Measurements from ENCODE around the gene INHA. TPM values are rescaled to one million over a fixed set of nuclear protein-coding genes. Genes with fewer than 3 reads are reported as not detected.

INHA gene, protein sequence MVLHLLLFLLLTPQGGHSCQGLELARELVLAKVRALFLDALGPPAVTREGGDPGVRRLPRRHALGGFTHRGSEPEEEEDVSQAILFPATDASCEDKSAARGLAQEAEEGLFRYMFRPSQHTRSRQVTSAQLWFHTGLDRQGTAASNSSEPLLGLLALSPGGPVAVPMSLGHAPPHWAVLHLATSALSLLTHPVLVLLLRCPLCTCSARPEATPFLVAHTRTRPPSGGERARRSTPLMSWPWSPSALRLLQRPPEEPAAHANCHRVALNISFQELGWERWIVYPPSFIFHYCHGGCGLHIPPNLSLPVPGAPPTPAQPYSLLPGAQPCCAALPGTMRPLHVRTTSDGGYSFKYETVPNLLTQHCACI
- total RNA-seq, result 1.2 and 1.4 TPM in 2 replicates
- long read RNA-seq, partial matches to known transcripts, result 0 of 1 reads
- long read RNA-seq, other reads (novel, unspliced or antisense), result 1 of 1 reads

DNA sequence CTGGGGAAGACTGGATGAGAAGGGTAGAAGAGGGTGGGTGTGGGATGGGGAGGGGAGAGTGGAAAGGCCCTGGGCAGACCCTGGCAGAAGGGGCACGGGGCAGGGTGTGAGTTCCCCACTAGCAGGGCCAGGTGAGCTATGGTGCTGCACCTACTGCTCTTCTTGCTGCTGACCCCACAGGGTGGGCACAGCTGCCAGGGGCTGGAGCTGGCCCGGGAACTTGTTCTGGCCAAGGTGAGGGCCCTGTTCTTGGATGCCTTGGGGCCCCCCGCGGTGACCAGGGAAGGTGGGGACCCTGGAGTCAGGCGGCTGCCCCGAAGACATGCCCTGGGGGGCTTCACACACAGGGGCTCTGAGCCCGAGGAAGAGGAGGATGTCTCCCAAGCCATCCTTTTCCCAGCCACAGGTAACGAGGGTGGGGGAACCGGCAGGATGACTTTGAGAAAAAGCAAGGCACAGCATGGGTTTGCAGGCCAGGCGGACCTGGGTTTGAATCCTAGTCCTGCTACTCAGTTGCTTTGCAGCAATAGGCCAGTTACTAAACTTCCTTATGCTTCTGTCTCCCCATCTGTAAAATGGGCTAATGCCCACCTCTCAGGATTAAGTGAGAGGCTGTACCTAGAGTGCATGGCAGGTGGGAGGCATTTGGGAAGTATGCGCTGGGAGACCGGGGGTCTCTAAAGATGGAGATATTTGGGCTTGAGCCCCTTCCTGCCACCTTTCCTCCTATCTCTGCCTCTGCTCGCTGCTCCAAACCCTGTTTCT is at the start of gene INHA:
INHA (plus strand) TSS at position 74 of the 765 bp plus-strand sequence; CDS start at position 139, 65 bp downstream.
- H3K27ac Mint-ChIP-seq (ENCODE audit: unreplicated experiment), result peak within 1 kb of the TSS; percentile 78
- DNase-seq (ENCODE audit: extremely low spot score, unreplicated experiment), result no peak
- peaks cover 9% of the 10 kb centered on the region for H3K36me3 Mint-ChIP-seq (ENCODE audit: unreplicated experiment)
- peaks cover 6% of the 10 kb centered on the region for H3K27me3 Mint-ChIP-seq (ENCODE audit: unreplicated experiment)
- H3K9me3 Mint-ChIP-seq (ENCODE audit: unreplicated experiment), result no peaks in the 10 kb centered on the region
- TF ChIP-seq, protein P1, sequence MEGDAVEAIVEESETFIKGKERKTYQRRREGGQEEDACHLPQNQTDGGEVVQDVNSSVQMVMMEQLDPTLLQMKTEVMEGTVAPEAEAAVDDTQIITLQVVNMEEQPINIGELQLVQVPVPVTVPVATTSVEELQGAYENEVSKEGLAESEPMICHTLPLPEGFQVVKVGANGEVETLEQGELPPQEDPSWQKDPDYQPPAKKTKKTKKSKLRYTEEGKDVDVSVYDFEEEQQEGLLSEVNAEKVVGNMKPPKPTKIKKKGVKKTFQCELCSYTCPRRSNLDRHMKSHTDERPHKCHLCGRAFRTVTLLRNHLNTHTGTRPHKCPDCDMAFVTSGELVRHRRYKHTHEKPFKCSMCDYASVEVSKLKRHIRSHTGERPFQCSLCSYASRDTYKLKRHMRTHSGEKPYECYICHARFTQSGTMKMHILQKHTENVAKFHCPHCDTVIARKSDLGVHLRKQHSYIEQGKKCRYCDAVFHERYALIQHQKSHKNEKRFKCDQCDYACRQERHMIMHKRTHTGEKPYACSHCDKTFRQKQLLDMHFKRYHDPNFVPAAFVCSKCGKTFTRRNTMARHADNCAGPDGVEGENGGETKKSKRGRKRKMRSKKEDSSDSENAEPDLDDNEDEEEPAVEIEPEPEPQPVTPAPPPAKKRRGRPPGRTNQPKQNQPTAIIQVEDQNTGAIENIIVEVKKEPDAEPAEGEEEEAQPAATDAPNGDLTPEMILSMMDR (IDR thresholded peaks at IDR 0.05), result no peak
- peak within 1 kb of the TSS; percentile 71 for H3K4me3 Mint-ChIP-seq (ENCODE audit: unreplicated experiment)
- H3K4me1 Mint-ChIP-seq (ENCODE audit: unreplicated experiment), result peaks cover 28% of the 10 kb centered on the region

DNA sequence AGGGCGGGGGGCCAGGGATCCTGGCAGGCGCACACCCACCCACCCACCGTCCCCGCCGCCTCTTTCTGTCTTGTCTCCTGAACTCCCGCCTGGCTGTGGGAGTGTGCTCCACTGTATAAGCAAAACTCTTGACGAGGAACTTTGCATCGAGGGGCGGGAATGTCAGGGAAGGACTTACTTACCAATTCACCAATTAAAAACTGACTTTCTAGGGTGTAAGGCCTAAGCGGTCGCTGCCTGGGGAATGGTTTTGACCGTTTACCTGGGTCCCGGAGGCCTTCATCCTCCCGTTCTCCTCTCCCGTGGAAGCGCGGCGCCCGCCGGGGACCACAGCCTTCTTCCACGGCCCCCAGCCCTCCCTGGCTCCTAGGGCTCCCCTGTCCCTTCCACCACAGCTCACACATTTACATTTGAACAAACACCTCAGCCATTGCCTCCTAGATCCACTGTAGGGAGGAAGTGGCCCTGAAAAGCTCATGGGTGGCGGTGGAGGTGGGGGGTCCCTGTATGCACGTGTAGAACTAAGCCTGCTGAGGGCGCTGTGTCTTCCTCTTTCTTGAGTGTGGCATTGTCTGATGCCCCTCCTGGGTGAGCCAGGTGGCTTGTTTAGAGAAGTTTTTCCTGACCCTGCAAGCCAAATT is 49.0 kb upstream of the INHA start:
- Mint-ChIP-seq H3K27me3 (ENCODE audit: unreplicated experiment) (peaks cover 22% of the 10 kb centered on the region), H3K4me1 (ENCODE audit: unreplicated experiment) (peaks cover 15% of the 10 kb centered on the region), H3K9me3 (ENCODE audit: unreplicated experiment) (no peaks in the 10 kb centered on the region), H3K4me3 (ENCODE audit: unreplicated experiment) (no peak overlapping the region), H3K36me3 (ENCODE audit: unreplicated experiment) (no peaks in the 10 kb centered on the region), H3K27ac (ENCODE audit: unreplicated experiment) (no peak overlapping the region)
- no peak for DNase-seq (ENCODE audit: extremely low spot score, unreplicated experiment)
- TF ChIP-seq, protein P1 (IDR thresholded peaks at IDR 0.05), result no peak

DNA sequence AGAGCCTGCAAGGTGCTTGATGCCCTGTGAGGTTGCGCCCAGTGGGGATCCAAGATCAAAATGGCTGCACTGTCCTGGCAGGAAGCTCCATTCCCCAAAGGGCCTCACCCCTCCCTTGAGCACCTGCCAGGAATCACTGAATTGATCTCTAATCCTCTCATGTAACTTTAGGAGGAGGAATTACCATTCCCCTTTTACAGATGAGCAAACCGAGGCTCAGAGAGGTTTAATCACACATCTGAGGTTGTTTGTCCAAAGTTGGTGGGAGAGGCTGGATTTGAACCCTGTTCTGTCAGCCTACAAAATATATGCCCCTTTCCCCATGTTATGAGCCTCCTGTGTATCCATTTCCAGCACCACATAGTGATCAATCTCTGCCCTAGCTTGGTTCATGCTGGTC is 47.3 kb upstream of the INHA start:
- peaks cover 15% of the 10 kb centered on the region for H3K4me1 Mint-ChIP-seq (ENCODE audit: unreplicated experiment)
- TF ChIP-seq, protein P1 (IDR thresholded peaks at IDR 0.05), result no peak
- no peaks in the 10 kb centered on the region for H3K36me3 Mint-ChIP-seq (ENCODE audit: unreplicated experiment)
- H3K27me3 Mint-ChIP-seq (ENCODE audit: unreplicated experiment), result peaks cover 34% of the 10 kb centered on the region
- no peaks in the 10 kb centered on the region for H3K9me3 Mint-ChIP-seq (ENCODE audit: unreplicated experiment)
- no peak overlapping the region for H3K4me3 Mint-ChIP-seq (ENCODE audit: unreplicated experiment)
- no peak for DNase-seq (ENCODE audit: extremely low spot score, unreplicated experiment)
- H3K27ac Mint-ChIP-seq (ENCODE audit: unreplicated experiment), result no peak overlapping the region

DNA sequence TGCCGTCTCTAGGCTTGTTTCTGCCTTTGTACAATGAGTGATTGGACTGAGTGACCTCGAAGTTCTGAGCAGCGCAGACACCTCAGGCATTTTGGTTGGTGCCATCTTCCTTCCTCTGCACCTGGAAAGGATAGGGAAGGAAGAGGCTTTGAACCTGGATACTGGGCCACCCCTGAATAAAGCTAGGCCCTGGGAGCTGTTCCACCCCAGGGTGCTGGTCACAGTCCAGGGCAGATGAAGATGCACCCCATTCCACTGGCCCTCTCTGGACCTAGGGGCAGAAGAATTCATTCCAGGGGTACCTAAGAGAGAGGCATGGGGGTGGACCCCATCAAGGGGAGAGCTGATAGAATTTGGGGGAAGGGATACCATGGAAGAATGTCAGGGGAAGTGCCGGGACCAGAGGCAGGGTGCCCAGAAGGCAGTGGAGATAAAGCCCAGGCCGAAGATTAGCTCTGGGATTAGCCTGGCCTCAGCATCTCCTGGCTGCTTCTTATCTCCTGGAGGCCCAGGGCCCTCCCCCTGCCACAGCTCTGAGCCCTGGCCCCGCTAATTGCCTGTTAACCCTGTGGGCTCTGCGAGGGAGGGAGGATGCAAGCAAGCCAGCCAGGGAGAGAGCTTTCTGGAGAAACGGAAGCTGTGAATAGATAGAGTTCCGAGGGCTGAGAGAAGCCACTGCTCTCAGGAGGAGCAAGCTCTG is 46.4 kb upstream of the INHA start:
- no peak for DNase-seq (ENCODE audit: extremely low spot score, unreplicated experiment)
- H3K4me3 Mint-ChIP-seq (ENCODE audit: unreplicated experiment), result no peak overlapping the region
- peaks cover 40% of the 10 kb centered on the region for H3K27me3 Mint-ChIP-seq (ENCODE audit: unreplicated experiment)
- no peaks in the 10 kb centered on the region for H3K9me3 Mint-ChIP-seq (ENCODE audit: unreplicated experiment)
- no peaks in the 10 kb centered on the region for H3K36me3 Mint-ChIP-seq (ENCODE audit: unreplicated experiment)
- no peak overlapping the region for H3K27ac Mint-ChIP-seq (ENCODE audit: unreplicated experiment)
- H3K4me1 Mint-ChIP-seq (ENCODE audit: unreplicated experiment), result peaks cover 20% of the 10 kb centered on the region
- TF ChIP-seq, protein P1 (IDR thresholded peaks at IDR 0.05), result no peak
